Caki2 (cell line): ENCODE measurements around the gene HPS3. TPM values are rescaled to one million over a fixed set of nuclear protein-coding genes. Genes with fewer than 3 reads are reported as not detected.
A peak's percentile ranks its signal among the peaks of the same experiment; 100 is the strongest.
"Not testable (repeated sequence)": the region's sequence is repeated elsewhere in the genome, so short reads cannot be mapped to it uniquely, and the experiment has no call there.

Source experiments
- DNase-seq: peaks from one replicate; pipeline ENCODE4 v3.0.0-alpha.2; 2015; ENCODE audit warnings: low read depth
- in situ Hi-C: cut with HindIII; loops from 2 replicates; pipeline ENCODE4 v1.10.0; 2016; ENCODE audit warnings: low sequenced_read_pairs, low pct_unique_long_range_greater_than_20kb, mixed read lengths
- total RNA-seq: library from RNA; depleted of rRNA; stranded (reverse); fragments of >200 nt; shearing (Covaris generic); gene quantifications from 2 replicates; pipeline ENCODE4 v1.2.3, GENCODE V29; 2014; ENCODE audit warnings: low replicate concordance; rRNA removed

Gene HPS3
- total RNA-seq, 1 experiment from 2014 or later: 39.8 TPM

GRCh38 chr3:149216193-149216869 is 86.9 kb downstream of the HPS3 start:
- no peak for DNase-seq
- in situ Hi-C loops: no loop called here

- in situ Hi-C loops: no loop called here
- no peak for DNase-seq
Observed at GRCh38 chr3:149217347-149217746, 87.9 kb downstream of the HPS3 start.

- DNase-seq, in situ Hi-C loops: not testable (repeated sequence)
Observed at GRCh38 chr3:149219380-149220121, 90.1 kb downstream of the HPS3 start.

GRCh38 chr3:149221783-149222517 is 92.5 kb downstream of the HPS3 start, which contains the start of gene CP:
TSS of gene CP (minus strand) at chr3:149221829. CDS start at chr3:149221792, 37 bp downstream.
- DNase-seq: peak; percentile 68
- in situ Hi-C loops: no loop called here

Other genes starting within 250 kb of the HPS3 start
- gene GYG1, start 138.1 kb upstream of the HPS3 start, total RNA-seq: 28.1 and 63.3 TPM in 2 replicates
- gene HLTF, start 43.1 kb upstream of the HPS3 start, total RNA-seq: 9.4 and 18.3 TPM in 2 replicates
- gene CP, start 92.2 kb downstream of the HPS3 start, total RNA-seq: 10.9 and 30.7 TPM in 2 replicates
- 5.9 and 9.3 TPM in 2 replicates for gene TM4SF18, start 204.0 kb downstream of the HPS3 start, total RNA-seq
- gene TM4SF1, start 248.0 kb downstream of the HPS3 start, total RNA-seq: 60.5 and 64.6 TPM in 2 replicates